HG03575 (cell line): ENCODE measurements around the gene NUAK2.

Experiments
- ATAC-seq: cut with Tn5 transposase; IDR thresholded peaks from one replicate; pipeline ENCODE4 v1.9.1; 2021; ENCODE audit not compliant: unreplicated experiment, insufficient number of reproducible peaks, low FRiP score; ENCODE audit errors: extremely low read depth

NUAK2 gene

GRCh38 chr1:205348554-205349487 is 27.3 kb upstream of the NUAK2 start:
- no peak for ATAC-seq

GRCh38 chr1:205346956-205347574 is 25.5 kb upstream of the NUAK2 start:
- no peak for ATAC-seq

DNA sequence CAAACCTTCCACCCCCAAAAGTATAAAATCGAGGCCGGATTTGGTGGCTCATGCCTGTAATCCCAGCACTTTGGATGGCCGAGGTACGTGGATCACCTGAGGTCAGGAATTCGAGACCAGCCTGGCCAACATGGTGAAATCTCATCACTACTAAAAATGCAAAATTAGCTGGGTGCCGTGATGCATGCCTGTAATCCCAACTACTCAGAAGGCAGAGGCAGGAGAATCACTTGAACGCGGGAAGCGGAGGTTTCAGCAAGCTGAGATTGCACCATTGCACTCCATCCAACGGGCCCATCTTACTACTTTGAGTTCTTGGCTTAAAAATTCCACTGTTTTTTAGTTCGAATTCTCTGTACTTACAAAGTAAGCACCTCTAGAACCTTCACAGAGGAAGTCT is 24.2 kb upstream of the NUAK2 start:
- ATAC-seq, result no peak

DNA sequence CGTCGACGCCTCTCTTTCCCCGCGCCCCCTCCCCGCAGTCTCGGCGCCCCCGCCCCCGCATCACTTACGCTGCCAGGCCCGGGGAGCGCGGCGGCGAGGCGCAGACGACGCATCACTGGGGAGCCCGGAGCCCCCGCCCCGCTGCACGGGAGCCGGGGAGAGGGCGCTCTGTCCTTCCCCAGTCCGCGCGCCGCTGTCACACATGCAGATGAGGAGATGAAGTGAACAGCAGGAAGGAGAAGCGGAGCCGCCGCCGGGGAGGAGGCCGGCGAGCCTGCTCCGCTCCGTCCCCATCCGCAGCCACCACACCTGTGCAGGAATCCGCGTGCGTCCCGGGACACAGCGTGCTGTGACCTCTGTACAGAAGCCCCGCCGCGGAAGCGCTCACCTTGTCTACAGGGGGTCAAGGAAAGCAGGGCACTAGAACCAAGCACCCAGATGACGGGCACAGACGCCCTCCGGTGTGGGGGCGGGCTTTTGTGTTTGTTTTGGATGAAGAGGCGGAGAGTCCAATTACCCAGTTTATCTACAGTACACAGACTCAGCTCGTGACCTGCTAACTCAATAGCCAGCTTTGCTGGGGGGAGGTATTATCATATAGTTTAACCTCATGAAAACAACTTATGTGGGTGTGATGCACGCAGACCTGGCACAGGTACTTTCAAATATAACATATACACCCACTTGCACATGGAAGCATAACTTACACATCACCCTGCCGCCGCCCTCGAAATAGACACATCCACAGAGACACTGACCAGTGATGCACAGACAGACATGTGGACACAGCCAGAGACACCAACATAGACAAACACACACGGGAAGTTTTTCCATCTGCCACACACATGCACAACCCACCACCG is 22.8 kb upstream of the NUAK2 start:
- ATAC-seq, result no peak

DNA sequence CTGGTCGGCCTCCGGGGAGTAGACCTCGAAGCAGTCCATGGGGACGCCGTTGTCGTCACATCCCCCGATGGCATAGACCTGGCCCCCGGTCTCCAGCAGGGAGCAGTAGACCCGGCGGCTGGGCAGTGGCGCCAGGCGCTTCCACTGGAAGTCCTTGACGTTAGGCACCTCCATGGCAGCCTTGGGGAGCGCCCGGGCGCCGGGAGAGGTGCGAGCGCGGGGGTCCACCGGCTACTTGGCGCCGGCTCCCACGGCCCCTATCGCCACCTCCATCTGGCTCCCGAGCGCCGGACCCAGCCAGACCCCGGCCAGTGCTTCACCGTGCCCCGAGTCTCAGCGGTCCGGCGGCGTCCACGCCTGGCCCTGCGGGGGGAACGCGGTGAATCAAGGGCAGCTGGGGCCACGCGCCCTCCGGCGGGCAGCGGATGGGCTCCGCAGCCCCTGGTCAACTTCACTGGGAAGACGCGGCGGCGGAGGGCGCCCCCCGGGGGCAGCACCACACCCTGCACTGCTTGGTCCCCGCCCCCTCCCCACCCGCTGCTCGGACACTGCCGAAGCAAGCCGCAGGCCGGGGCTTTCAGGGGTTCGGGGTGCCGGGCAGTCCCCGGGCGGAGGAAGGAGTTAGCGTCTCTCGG is 22.0 kb upstream of the NUAK2 start:
- no peak for ATAC-seq

DNA sequence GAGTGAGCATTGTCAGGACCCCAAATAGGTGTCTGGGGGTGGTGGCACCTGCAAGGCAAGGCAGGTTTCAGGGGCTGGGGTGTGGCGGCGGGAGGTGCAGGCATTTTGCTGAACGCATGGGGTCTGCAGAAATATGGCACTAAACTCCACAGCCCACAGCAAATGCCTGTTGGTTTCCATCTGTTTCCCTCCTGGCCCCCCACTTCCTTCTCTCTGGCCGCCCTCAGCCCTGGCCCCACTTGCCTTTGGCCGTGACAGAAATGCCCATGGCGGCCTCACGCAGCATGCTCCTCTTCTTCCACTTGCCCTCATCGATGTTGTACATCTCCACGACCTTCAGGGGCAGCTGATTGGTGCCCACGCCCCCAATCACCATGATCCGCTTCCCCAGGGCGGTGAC is 21.4 kb upstream of the NUAK2 start:
- no peak for ATAC-seq

GRCh38 chr1:205340676-205341075 is 19.1 kb upstream of the NUAK2 start:
- ATAC-seq, result no peak

GRCh38 chr1:205339717-205340116 is 18.2 kb upstream of the NUAK2 start:
- peak; percentile 64 for ATAC-seq

GRCh38 chr1:205339197-205339702 is 17.7 kb upstream of the NUAK2 start:
- no peak for ATAC-seq

DNA sequence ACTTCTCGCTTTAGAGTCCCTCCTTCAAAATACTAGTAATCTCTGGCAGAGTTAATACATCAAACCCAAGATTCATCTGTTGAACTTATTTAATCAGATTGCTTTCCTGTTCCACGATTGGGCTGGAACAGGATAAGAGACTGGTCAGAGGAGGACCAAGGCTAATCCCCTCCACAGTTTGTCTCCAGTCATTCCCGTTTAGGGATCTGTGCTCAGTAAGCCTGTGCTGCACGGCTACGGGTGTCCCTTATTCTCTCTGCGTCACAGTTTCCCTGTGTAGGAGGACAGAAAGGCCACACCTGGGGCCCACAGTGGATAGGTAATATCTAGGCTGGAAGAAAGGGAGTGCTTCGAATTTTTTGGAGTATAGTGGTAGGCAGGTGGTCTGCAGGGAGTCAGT is 16.5 kb upstream of the NUAK2 start:
- no peak for ATAC-seq

- ATAC-seq, result no peak
Measured at GRCh38 chr1:205337481-205337880, 15.9 kb upstream of the NUAK2 start.

DNA sequence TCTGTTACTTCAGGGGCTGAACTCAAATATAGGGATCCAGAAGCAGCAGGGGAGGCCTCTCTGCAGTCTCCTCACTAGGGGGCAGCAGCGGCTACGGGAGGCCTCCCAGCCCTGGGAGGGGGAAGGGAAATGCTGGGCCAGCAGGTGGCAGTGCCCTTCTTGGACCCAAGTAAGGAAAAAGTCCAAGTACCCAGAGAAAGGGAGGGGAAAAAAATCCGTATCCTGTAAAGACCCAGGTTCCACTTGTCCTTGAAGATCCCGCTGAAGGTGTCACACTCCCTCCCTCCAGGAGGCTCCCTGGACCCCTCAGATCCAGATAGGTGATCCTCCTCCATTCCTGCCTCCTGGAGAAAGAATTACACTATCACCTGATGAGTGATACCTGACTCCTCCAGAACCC is 14.1 kb upstream of the NUAK2 start:
- ATAC-seq, result no peak

DNA sequence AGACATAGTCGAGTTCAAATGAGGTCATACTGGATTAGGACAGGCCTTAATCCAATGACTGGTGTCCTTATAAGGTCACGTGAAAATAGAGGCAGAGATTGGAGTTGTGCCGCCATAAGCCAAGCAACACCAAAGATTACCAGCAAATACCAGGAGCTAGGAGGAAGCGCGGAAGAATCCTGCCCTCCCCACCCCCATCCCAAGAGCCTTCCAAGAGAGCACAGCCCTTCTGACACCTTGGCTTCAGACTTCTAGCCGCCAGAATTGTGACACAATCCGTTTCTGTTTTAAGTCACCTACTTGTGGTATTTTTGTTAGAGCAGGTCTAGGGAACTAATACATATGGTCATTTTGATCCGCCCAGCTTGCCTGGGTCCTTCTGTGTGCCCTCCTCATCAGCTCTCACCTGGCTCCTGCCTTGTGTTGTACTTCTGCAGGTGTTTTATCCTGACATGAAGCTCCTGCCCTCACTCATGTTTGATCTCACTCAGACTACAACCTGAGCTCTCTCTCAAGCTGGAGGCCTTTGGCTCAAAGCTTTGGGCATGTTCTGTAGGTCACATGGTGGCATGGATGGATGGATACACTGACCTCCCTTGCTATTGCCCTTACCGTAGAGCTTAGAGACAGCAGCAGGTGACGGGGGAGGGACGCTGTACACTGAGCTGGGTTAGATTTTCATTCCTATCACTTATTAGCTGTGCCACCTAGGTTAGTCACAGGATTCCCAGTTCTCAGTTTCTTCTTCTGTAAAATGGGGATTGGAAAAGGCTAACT is 10.7 kb upstream of the NUAK2 start:
- no peak for ATAC-seq

DNA sequence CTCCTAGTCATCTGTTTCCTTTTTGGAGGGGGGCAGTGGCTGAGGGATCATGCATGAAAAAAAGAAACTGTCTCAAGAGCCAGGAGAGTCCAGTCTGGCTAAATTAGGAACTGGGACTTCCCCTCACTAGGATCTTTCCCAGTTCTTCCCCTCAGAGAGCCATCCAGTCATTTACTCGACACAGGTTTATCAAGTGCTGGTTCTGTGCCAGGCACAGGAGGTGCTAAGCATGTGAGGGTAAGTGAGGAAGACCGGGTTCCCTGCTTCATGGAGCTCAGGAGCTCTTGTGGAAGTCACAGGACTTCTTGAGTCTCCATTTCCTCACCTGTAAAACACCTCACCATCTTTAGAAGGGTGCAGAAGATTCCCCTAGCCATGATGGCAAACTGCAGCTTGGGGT is 8.6 kb upstream of the NUAK2 start:
- no peak for ATAC-seq

- ATAC-seq, result no peak
Measured at GRCh38 chr1:205329719-205330118, 8.2 kb upstream of the NUAK2 start.

DNA sequence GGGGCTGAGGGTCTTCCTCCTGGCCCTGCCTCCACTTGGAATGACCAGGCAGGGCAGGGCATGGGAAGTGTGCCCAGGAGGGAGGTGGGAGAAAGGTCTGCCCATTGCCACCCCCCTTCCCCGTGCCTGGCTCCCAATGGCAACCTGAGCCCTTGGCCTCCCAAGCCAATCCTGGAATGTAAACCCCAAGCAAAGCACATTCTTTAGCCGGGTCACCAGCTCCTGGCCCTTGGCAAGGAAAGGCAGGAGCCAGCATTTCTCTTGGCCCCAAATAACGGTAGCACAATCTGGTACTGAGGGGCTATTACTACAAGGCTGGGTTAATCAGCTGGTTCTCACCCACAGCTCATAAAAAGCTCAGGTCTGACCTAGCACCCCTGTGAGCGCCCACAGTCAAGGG is 6.9 kb upstream of the NUAK2 start:
- no peak for ATAC-seq

DNA sequence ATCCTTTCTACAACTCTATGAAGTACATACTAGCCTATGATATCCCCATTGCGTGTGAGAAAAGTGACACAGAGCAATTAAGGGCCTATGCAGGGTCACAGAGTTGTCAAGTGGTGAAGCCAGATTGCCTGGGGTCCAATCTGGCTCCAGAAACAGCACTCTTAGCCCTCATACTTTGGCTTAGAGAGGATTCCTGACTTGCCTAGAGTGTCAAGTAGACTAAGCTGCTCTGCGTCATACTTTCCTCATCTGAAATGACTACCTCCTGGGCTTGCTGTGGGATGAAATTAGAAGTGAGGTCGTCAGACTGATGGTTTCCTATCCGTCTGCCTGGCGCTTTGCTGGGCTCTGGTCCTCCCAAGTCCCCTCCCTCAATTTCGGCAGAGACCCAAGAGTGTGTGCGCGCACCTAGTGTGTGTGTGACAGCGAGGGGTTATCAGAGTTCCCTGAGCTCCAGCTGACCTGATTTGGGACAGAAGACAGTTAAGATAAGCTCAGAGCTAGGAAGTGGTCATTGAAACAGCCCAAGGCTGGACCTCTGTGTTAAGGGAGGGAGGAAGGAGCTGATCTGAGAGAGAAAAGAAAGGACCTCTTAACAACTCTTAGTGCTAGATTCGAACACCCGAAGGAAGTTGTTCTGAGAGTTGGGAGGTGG is 5.4 kb upstream of the NUAK2 start:
- ATAC-seq, result no peak

GRCh38 chr1:205325334-205325884 is 3.9 kb upstream of the NUAK2 start:
- ATAC-seq, result no peak
